ENCODE measurements around the gene SEC16A.

GRCh38 chr9:136467766-136468165 is 15.1 kb downstream of the SEC16A start:
- TF ChIP-seq POLR2A (IDR thresholded peaks at IDR 0.05; ENCODE audit: low read depth, low read length) = no peak
- TF ChIP-seq POLR2AphosphoS5 (IDR thresholded peaks at IDR 0.05; ENCODE audit: low read depth, low read length) = no peak
- TF ChIP-seq TAF1 (IDR thresholded peaks at IDR 0.05; ENCODE audit: low read depth, low read length) = no peak
- no peak for TF ChIP-seq POU2F2 (IDR thresholded peaks at IDR 0.05; ENCODE audit: low read depth, low read length)
- TF ChIP-seq SPI1 (IDR thresholded peaks at IDR 0.05; ENCODE audit: low read depth, low read length) = no peak
- no peak for TF ChIP-seq PAX5 (IDR thresholded peaks at IDR 0.05; ENCODE audit: insufficient read depth, low read length, severe bottlenecking)
